ENCODE data around the gene FAT2.

The FAT2 gene

GRCh38 chr5:151550146-151550545, 41.0 kb downstream of the FAT2 start:
- no peak for DNase-seq

DNA sequence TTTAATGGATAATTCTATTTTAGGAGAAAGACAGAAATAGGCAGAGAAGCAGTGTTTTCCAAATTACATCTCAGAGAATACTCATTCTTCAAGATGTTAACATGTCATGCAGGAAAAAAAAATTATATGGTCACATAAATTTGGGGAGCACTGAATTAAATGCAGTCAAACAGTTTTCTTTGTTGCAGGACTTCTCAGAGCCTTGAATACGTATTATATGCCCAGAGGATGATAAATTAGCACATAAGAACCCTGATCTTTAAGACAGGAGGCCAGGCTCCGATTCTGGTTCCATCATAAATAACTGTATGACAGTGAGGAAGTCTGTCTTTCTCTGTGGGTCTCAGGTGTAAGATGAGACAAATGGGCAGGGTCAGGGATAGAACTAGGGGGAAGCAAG, 41.4 kb downstream of the FAT2 start:
- no peak for DNase-seq

- DNase-seq: no peak
Observed at GRCh38 chr5:151547364-151547763, 43.8 kb downstream of the FAT2 start.

DNA sequence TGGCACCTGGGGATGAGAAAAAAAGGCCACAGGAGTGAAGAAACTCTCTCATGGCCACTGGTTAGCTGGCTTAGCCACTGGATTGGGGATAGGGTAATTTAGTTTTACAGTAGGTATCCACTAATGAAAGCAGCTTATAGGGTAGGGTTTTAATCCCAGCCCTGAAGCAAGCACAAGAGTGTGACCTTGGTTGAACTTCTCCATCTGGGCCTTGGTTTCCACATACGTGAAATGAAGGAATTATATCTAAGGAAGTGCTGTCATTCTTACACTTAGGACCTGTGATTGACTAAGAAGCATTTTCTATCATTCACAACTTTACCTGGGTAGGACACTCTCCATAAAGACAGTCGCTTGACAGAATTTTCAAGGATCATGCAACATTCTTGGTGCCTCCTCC, 49.6 kb downstream of the FAT2 start:
- no peak for DNase-seq
